ENCODE results near the gene SYNPO2. TPM values are rescaled to one million over a fixed set of nuclear protein-coding genes. Genes with fewer than 3 reads are reported as not detected.
"Not testable (repeated sequence)": the region's sequence is repeated elsewhere in the genome, so short reads cannot be mapped to it uniquely, and the experiment has no call there.

The SYNPO2 gene
- total RNA-seq, 2 donors from 2014 or later, result 9.5 to 266 TPM

DNA sequence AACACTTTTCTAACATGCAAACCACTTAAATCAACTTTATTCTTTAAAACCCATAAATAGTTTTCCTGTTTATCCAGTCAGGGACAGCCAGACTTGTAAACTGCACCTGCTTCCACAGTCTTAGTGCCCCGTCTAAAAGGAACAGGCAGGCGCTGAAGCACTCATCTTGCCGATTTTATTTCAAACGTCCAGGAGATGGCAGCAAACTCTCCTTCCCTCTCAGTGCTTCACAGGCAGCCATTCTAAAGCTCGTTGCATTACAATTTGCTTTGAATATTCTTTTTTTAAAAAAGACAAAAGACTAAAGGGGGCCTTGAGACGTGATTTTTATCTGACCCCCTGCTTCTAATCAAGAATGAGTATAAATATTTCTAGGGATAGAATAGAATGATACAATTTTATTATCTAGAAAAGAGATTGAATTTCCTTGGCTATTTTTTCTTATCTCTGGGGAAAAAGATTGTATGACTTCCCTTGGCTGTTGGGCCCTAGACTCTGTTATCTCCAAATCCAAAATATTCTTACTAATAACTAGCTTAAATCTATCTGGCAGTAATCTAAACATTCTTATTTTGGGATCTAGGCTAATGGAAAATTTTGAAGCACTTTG is 153.4 kb downstream of the SYNPO2 start:
- Histone ChIP-seq H3K27me3 (no peaks in the 10 kb centered on the region), H3K9ac (ENCODE audit: low read depth in 2 of 2, low read length in 2 of 2) (no peak overlapping the region), H3K27ac (no peak overlapping the region), H3K9me3 (no peaks in the 10 kb centered on the region), H3K4me3 (no peak overlapping the region), H3K36me3 (no peaks in the 10 kb centered on the region), H3K4me1 (no peaks in the 10 kb centered on the region)
- TF ChIP-seq, protein P1, sequence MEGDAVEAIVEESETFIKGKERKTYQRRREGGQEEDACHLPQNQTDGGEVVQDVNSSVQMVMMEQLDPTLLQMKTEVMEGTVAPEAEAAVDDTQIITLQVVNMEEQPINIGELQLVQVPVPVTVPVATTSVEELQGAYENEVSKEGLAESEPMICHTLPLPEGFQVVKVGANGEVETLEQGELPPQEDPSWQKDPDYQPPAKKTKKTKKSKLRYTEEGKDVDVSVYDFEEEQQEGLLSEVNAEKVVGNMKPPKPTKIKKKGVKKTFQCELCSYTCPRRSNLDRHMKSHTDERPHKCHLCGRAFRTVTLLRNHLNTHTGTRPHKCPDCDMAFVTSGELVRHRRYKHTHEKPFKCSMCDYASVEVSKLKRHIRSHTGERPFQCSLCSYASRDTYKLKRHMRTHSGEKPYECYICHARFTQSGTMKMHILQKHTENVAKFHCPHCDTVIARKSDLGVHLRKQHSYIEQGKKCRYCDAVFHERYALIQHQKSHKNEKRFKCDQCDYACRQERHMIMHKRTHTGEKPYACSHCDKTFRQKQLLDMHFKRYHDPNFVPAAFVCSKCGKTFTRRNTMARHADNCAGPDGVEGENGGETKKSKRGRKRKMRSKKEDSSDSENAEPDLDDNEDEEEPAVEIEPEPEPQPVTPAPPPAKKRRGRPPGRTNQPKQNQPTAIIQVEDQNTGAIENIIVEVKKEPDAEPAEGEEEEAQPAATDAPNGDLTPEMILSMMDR (IDR thresholded peaks at IDR 0.05), result peak; percentile 61
- peak; percentile 80 for DNase-seq
- intact Hi-C loops (cut with DNase I), result loop anchor here (5.0 kb wide), 2 partner anchors 170 to 240 kb away; partner anchors contain the start of gene USP53

DNA sequence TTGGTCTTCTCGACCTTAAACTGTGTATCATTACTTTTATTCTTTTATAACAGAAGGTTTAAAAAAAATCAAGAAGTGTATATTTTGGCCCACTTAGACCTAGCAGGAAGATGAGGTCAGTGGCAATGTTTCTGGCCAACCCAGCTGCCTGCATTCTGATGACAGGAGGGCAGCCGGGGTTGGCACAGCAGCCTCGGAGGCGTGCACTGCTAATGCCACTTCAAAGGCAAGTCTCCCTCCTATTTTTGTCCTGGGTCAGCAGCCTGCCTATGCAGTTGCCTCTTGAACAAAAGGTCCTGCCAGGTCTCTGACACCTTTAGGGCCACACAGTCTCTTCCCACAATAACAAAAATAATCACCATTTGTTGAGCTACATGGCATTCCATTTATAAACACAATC is 157.6 kb downstream of the SYNPO2 start:
- H3K27ac ChIP-seq, result no peak overlapping the region
- intact Hi-C loops (cut with DNase I), result no loop called here

DNA sequence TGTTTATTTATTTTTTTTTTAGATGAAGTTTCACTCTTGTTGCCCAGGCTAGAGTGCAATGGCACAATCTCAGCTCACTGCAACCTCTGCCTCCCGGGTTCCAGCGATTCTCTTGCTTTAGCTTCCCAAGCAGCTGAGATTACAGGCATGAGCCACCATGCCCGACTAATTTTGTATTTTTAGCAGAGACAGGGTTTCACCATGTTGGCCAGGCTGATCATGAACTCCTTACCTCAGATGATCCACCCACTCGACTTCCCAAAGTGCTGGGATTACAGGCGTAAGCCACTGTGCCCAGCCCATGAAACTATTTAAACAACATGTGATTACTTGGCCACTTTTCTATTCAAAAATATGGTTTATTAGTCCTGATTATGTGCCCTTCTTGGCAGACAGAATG is 158.4 kb downstream of the SYNPO2 start:
- DNase-seq; H3K9me3 ChIP-seq; intact Hi-C loops (cut with DNase I); H3K4me1 ChIP-seq; H3K27me3 ChIP-seq; H3K27ac ChIP-seq; H3K4me3 ChIP-seq; H3K9ac ChIP-seq (ENCODE audit: low read depth in 2 of 2, low read length in 2 of 2); H3K36me3 ChIP-seq: not testable (repeated sequence)

More for the DNA sequence above, 157.6 kb downstream of the SYNPO2 start:
- Histone ChIP-seq H3K27me3 (no peaks in the 10 kb centered on the region), H3K4me3 (no peak overlapping the region), H3K9me3 (no peaks in the 10 kb centered on the region), H3K9ac (ENCODE audit: low read depth in 2 of 2, low read length in 2 of 2) (no peak overlapping the region), H3K36me3 (no peaks in the 10 kb centered on the region), H3K4me1 (peaks cover 6% of the 10 kb centered on the region)
- no peak for DNase-seq
- TF ChIP-seq, protein P1 (IDR thresholded peaks at IDR 0.05), result no peak

DNA sequence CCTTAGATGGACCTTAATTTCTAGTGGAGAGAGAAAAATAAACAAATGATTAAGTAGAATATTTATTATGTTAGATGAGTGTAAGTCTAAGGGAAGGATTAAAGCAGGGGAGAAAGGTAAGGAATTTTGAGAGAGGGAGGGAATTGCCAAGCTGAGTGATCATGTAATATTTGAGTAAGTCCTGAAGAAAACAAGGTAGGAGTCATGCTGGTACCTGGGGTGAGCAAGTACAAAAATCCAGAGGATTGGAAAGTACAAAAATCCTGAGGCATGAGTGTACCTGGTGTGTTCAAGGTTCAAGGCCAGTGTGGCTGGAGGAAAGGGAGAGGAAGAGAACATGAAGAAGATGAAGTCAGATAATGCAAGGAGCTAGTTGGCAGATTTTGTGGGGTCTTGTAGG is 159.8 kb downstream of the SYNPO2 start:
- TF ChIP-seq, protein P1 (IDR thresholded peaks at IDR 0.05), result no peak
- H3K4me3 ChIP-seq, result no peak overlapping the region
- no peak for DNase-seq
- intact Hi-C loops (cut with DNase I), result no loop called here
- H3K27me3 ChIP-seq, result no peaks in the 10 kb centered on the region
- peaks cover 6% of the 10 kb centered on the region for H3K4me1 ChIP-seq
- no peak overlapping the region for H3K9ac ChIP-seq (ENCODE audit: low read depth in 2 of 2, low read length in 2 of 2)
- H3K9me3 ChIP-seq, result no peaks in the 10 kb centered on the region
- no peaks in the 10 kb centered on the region for H3K36me3 ChIP-seq
- H3K27ac ChIP-seq, result no peak overlapping the region

DNA sequence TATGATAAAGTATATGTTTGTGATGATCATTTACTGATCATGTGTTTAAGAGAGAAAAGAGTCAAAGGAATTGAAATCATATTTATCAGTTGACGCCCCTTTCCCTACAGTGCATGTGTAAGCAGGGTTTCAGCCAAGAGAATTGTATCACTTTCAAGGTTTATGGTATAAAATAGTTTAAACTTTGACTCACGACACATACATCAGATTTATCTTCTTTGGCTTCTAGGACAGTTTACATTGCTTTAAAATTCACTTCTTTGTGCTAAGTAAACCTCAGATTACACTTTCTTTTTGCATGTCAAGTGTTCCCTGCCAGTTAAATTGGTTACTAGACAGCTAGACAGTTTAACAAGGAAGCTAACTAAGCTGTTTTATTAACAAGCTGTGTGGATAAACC is 160.7 kb downstream of the SYNPO2 start:
- H3K9ac ChIP-seq (ENCODE audit: low read depth in 2 of 2, low read length in 2 of 2), result no peak overlapping the region
- no peak overlapping the region for H3K27ac ChIP-seq
- TF ChIP-seq, protein P1 (IDR thresholded peaks at IDR 0.05), result no peak
- intact Hi-C loops (cut with DNase I), result no loop called here
- H3K27me3 ChIP-seq, result no peaks in the 10 kb centered on the region
- H3K4me1 ChIP-seq, result peaks cover 6% of the 10 kb centered on the region
- no peak overlapping the region for H3K4me3 ChIP-seq
- DNase-seq, result no peak
- H3K9me3 ChIP-seq, result no peaks in the 10 kb centered on the region
- H3K36me3 ChIP-seq, result no peaks in the 10 kb centered on the region

DNA sequence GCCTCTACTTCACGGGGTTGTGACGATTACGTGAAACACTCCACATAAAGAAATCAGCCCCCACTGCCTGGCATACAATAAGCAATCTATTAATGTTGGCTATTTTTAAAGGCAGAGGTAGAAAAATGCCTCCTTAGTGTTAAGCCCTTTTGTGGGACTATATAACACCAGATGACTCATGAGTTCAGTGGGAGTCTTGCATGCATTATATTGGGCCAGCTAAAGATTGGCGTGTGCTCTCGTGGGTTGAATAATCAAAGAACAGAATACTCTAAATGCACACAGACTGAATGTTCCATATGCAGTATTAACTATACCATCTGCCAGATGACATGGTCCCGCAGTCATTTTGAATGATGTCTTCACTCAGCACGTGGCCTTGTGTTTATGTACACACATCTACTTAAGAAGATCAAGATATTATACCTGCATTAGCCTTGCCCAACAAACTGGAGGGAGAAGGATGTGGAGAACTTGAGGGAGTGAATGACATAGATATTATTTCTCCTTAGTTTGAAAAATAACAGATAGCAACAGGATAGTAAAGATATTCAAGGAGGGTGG is 162.0 kb downstream of the SYNPO2 start:
- TF ChIP-seq, protein P1 (IDR thresholded peaks at IDR 0.05), result no peak
- H3K27ac ChIP-seq, result no peak overlapping the region
- H3K36me3 ChIP-seq, result no peaks in the 10 kb centered on the region
- intact Hi-C loops (cut with DNase I), result no loop called here
- no peak for DNase-seq
- no peaks in the 10 kb centered on the region for H3K27me3 ChIP-seq
- H3K4me1 ChIP-seq, result peaks cover 6% of the 10 kb centered on the region
- no peak overlapping the region for H3K4me3 ChIP-seq
- H3K9ac ChIP-seq (ENCODE audit: low read depth in 2 of 2, low read length in 2 of 2), result no peak overlapping the region
- no peaks in the 10 kb centered on the region for H3K9me3 ChIP-seq

Measured in colonic mucosa (tissue), 4 donors.